CD4-positive, alpha-beta T cell (primary cell): ENCODE measurements around the gene ZWILCH. TPM values are rescaled to one million over a fixed set of nuclear protein-coding genes. Genes with fewer than 3 reads are reported as not detected.

Source experiments
- ATAC-seq: fragments of 200-7000 bp; cut with Tn5 transposase; one replicate; pipeline ENCODE4 v1.10.0; 2022; ENCODE audit warnings: mild to moderate bottlenecking; ENCODE audit not compliant: poor library complexity
- CTCF ChIA-PET: fragments of 350-600 bp; sonication (Branson Sonifier 250); formaldehyde crosslinking; loops from one replicate; lab custom pipeline; 2021; ENCODE audit warnings: antibody characterized with exemption, inconsistent platforms; lab: Charles Lee
- POLR2A ChIA-PET: fragments of 350-600 bp; sonication (Branson Sonifier 250); formaldehyde crosslinking; loops from one replicate; lab custom pipeline; 2021; ENCODE audit warnings: antibody characterized with exemption, inconsistent platforms; lab: Charles Lee
- DNase-seq, 14 experiments: peaks; one replicate each; pipeline ENCODE4 v3.0.0-alpha.2; 2013 to 2020; ENCODE audit warnings: mixed read lengths in 2 of 14
- H3K27ac ChIP-seq, 2 donors: one replicate each; pipeline versions ENCODE4 v1.5.1 to v1.7.0; 2013; ENCODE audit warnings: low read length in 2 of 2, low read depth in 1 of 2, mild to moderate bottlenecking in 1 of 2
- H3K27me3 ChIP-seq, 2 experiments: 1 replicate in 1 of 2; 2 replicates in 1 of 2; pipeline versions ENCODE4 v1.6.1 to v1.7.0; 2013; ENCODE audit warnings: low read length in 2 of 2, control low read depth in 1 of 2, mild to moderate bottlenecking in 1 of 2, moderate library complexity in 1 of 2; ENCODE audit not compliant: insufficient read depth in 2 of 2, control insufficient read depth in 1 of 2
- H3K36me3 ChIP-seq: one replicate; pipeline ENCODE4 v1.6.1; 2013; ENCODE audit warnings: low read length, control low read depth; ENCODE audit not compliant: insufficient read depth
- H3K4me1 ChIP-seq: one replicate; pipeline ENCODE4 v1.6.1; 2013; ENCODE audit warnings: low read length, control low read depth; ENCODE audit not compliant: insufficient read depth
- H3K4me3 ChIP-seq: one replicate; pipeline ENCODE4 v1.5.1; 2013; ENCODE audit warnings: mild to moderate bottlenecking, low read length, moderate library complexity
- H3K9me3 ChIP-seq, 2 experiments: 1 replicate in 1 of 2; 2 replicates in 1 of 2; pipeline versions ENCODE4 v1.6.1 to v1.7.0; 2013; ENCODE audit warnings: low read length in 2 of 2, mild to moderate bottlenecking in 2 of 2, control low read depth in 1 of 2, moderate library complexity in 1 of 2; ENCODE audit not compliant: control insufficient read depth in 1 of 2, insufficient read depth in 1 of 2
- H3K27ac Mint-ChIP-seq: one replicate; pipeline ENCODE4 v1.8.0; 2020; ENCODE audit warnings: mixed read lengths
- H3K27me3 Mint-ChIP-seq: one replicate; pipeline ENCODE4 v1.8.0; 2021; ENCODE audit warnings: mixed read lengths
- H3K36me3 Mint-ChIP-seq: one replicate; pipeline ENCODE4 v1.8.0; 2021; ENCODE audit warnings: low read depth, mixed read lengths
- H3K4me1 Mint-ChIP-seq: one replicate; pipeline ENCODE4 v1.8.0; 2021; ENCODE audit warnings: low read depth, mixed read lengths
- H3K4me3 Mint-ChIP-seq: one replicate; pipeline ENCODE4 v1.8.0; 2020; ENCODE audit warnings: mild to moderate bottlenecking, mixed read lengths
- H3K9me3 Mint-ChIP-seq: one replicate; pipeline ENCODE4 v1.8.0; 2020; ENCODE audit warnings: mixed read lengths
- CTCF ChIP-seq: fragments of 200-600 bp; IDR thresholded peaks from one replicate; pipeline ENCODE4 v1.8.0; 2022; ENCODE audit warnings: antibody characterized with exemption, mild to moderate bottlenecking
- intact Hi-C, 2 experiments: fragments of 100-400 bp; cut with DNase I in 1 of 2; cut with micrococcal nuclease in 1 of 2; formaldehyde crosslinking; loops; one replicate each; pipeline versions ENCODE4 v1.15.1 to v1.9.0; 2023 to 2025; cut with DNase I, micrococcal nuclease
- total RNA-seq, 174 experiments: library from RNA in 2 of 174; stranded (reverse) in 2 of 174; gene quantifications; one replicate each; pipeline ENCODE4 v1.2.3 and lab custom pipeline; 2021 to 2026

ZWILCH gene
- total RNA-seq, 2 experiments from 2014 or later = 6.8 to 7.2 TPM

- Mint-ChIP-seq H3K4me1 (peaks cover 58% of the 10 kb centered on the region), H3K36me3 (peaks cover 8% of the 10 kb centered on the region), H3K27ac (peak overlapping the region; percentile 88), H3K27me3 (no peaks in the 10 kb centered on the region), H3K4me3 (peak overlapping the region; percentile 69), H3K9me3 (no peaks in the 10 kb centered on the region)
- peak; percentile 94 for ATAC-seq
- H3K36me3 ChIP-seq = peaks cover 5% of the 10 kb centered on the region
- TF ChIP-seq CTCF = no peak
- POLR2A ChIA-PET = interaction anchor here (0.7 to 5.3 kb wide), 12 partner anchors 9 to 679 kb away, joined by 3 to 37 read pairs (median 4); partner anchors contain the start of genes DIS3L, MAP2K1, SNAPC5 and ZWILCH
- H3K27me3 ChIP-seq = no peaks in the 10 kb centered on the region
- peak; percentile 7 to 83 (median 31) for DNase-seq
- CTCF ChIA-PET = interaction anchor here (0.6 to 3.5 kb wide), 6 partner anchors 26 to 86 kb away, joined by 3 to 22 read pairs (median 4); partner anchors contain the start of gene SNAPC5
- H3K9me3 ChIP-seq = no peaks in the 10 kb centered on the region
- peak overlapping the region; percentile 33 for H3K4me3 ChIP-seq
- peaks cover 23% of the 10 kb centered on the region for H3K4me1 ChIP-seq
- peak overlapping the region; percentile 25 to 48 for H3K27ac ChIP-seq
- intact Hi-C loops = loop anchor here in 1 of 2 experiments (1.0 to 2.0 kb wide), 4 partner anchors 25 to 834 kb away; partner anchors contain the start of genes MAP2K1, RPL4, SNAPC5 and ZWILCH
Observed at GRCh38 chr15:66472176-66472999, 32.7 kb upstream of the ZWILCH start.

- ATAC-seq = no peak
- POLR2A ChIA-PET = interaction anchor here (5.3 kb wide), 1 partner anchor 87 kb away, joined by 37 read pairs; the partner anchor contains the start of gene MAP2K1
- H3K27me3 Mint-ChIP-seq = no peaks in the 10 kb centered on the region
Observed at GRCh38 chr15:66474135-66474534, 31.0 kb upstream of the ZWILCH start.

More at GRCh38 chr15:66474135-66474534, 31.0 kb upstream of the ZWILCH start:
- H3K4me3 Mint-ChIP-seq = no peak overlapping the region
- no peaks in the 10 kb centered on the region for H3K9me3 ChIP-seq
- H3K36me3 Mint-ChIP-seq = peaks cover 4% of the 10 kb centered on the region
- H3K27ac Mint-ChIP-seq = peak overlapping the region; percentile 88
- H3K4me3 ChIP-seq = no peak overlapping the region
- peaks cover 23% of the 10 kb centered on the region for H3K4me1 ChIP-seq
- H3K27ac ChIP-seq = no peak overlapping the region
- CTCF ChIA-PET = interaction anchor here (0.7 kb wide), 1 partner anchor 733 kb away, joined by 3 read pairs; no protein-coding TSS in a partner anchor
- peaks cover 5% of the 10 kb centered on the region for H3K36me3 ChIP-seq
- H3K4me1 Mint-ChIP-seq = peaks cover 58% of the 10 kb centered on the region
- H3K27me3 ChIP-seq = no peaks in the 10 kb centered on the region
- no peaks in the 10 kb centered on the region for H3K9me3 Mint-ChIP-seq
- TF ChIP-seq CTCF = no peak
- no peak for DNase-seq
- intact Hi-C loops = no loop called here
